A204.1 (cell line): ENCODE data around the gene SLC17A6.

Source experiments
- FAIRE-seq: peaks from 2 replicates; lab custom pipeline; 2012; peaks lifted over from hg19 to GRCh38; lab: Jason Lieb, UNC

SLC17A6 gene

DNA sequence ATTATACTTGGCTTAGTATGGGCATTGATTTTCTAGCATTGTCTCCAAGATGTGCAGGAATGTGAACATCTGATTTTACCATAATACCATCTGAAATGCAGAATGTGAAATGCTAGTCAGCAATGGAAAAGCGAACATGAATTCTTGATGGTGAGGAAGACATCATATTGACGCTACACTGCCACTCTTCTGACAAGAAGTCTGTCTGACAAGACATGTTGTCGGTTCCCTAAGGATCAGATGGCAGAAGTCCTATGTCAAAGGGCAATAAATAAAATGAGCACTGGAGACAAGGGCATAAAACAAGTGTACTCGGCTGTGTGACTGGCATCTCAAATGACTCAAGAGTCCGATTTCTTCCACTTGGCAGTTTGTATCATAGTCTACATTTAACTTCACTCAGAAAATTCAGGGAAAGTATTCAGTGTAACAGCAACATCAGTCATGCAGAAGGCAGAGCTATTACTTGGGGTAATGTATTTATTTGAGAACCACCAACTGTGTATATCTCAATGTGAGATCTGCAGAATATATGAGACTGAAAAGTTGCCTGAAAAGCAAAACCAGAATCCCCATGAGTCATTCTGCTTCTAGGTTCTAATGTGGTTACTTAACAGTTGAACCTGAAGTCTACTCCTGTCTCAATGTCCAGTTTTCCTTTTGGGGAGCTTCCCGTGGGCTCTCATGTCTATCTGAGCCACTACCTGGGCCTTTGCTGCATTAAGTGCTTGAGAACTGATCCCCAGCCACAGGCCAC lies 51.5 kb downstream of the SLC17A6 start:
- no peak for FAIRE-seq

DNA sequence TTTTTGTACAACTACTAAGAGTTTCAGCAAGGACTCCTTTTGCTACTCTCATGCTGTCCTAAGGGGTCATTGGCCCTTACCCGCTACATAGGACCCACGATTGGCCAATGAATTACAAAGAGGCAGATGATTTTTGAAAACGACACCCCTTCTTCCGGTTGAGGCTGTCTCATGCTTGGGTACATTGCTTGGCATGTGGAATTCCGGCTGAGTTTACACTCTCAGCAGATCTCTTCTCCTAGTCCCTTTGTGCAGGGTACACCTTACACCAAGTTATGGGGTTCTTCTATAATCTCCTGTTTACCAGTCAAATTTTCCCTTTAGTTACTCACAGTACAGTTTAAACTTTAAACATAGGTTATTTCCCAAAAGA lies 52.1 kb downstream of the SLC17A6 start:
- FAIRE-seq = no peak

DNA sequence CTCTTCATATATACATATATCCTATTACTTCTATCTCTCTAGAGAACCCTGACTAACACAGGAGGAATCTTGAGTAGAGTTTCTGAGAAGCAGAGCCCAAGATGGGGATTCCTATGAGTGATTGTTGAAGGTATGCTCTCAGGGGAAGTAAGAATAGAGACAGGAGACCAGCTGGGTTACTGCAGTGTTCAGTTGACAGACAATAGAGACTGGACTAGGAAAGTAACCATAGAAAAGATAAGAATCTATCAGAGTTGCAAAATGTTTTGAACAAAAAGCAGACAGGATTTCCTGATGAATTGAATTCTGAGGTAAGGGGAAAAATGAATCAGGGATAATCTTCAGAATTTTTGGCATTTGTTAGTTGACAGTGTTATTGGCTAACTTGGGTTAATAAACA lies 54.4 kb downstream of the SLC17A6 start:
- no peak for FAIRE-seq

DNA sequence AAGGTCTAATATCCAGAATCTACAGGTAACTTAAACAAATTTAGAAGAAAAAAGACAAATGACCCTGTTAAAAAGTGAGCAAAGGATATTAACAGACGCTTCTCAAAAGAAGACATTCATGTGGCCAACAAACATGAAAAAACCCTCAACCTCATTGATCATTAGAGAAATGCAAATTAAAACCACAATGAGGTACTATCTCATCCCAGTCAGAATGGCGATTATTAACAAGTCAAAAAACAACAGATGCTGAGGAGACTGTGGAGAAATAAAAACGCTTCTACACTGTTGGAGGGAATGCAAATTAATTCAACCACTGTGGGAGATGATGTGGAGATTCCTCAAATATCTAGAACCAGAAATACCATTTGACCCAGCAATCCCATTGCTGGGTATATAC lies 67.2 kb downstream of the SLC17A6 start:
- no peak for FAIRE-seq

- FAIRE-seq = no peak
Measured at GRCh38 chr11:22407267-22407666, 69.1 kb downstream of the SLC17A6 start.

DNA sequence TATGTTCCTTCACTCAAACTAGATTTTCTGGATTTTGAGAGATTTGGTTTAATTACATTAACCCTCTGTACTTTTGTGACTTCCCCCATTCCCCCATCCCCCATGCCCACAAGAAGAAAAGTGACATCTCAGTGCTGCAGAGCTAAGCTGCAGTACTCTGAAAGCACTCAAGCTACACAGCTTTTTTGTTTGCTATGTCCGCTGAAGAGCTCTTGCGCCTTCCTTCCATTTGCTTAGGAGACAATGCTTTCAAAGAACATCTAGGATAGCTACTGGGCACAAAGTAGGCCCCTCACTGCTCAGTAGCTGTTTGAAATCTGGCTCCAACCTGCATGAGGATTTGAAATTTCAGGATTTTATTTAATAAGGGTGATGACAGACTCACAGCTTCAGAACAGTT lies 69.7 kb downstream of the SLC17A6 start:
- FAIRE-seq = no peak

DNA sequence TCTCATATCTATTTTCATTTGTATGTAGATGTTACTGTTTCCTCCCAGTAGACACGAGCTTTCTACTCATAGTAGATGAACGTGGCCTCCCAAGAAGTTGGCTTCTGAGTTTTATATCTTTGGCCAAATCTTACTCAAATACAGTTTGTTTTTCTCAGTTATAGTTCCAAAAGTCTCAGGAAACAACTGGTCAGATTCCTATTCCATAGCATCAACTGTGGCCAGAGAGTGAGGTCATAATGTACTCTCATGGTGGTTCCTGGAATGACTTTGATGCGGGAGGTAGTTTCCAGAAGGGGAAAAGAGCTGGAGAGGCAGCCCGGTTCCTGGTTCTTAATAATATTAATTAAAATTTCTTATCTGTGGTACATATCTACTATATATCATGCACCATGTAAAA lies 77.3 kb downstream of the SLC17A6 start:
- FAIRE-seq = no peak

DNA sequence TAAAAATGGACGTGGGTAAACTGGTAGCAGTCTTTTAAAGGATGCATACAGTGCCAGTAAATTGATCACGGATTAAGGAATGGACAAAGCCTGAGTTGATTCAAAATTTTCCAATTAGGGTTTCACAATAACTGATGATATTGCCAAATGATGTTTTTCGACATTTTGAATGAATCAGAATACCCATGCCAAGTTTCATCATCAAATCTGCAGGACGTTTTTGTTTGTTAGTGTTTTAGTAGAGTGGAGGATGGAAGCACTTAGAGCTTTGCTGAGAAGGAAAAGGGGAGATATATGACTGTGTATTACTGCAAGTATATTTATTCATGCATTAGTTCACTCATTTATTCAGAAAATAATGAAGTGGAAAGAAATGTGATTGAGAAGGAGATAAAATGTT lies 78.3 kb downstream of the SLC17A6 start:
- no peak for FAIRE-seq

DNA sequence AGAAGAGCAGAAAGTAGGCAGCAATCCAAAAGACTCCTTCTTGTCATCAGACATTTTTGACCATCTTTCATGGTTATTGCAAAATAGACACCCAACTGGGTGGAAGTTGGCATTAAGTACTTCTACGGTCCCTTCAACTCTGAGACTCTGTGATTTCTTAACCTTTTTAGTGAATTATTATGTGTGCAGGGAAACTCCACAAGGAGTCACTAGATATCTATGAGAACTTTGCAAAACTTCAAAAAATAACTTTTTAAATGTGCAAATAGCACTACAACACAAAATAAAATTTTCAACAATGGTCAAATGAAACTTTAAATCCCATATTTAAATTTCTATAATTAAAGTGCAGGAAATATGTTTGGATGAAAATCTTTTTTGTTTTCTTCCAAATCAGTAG lies 88.7 kb downstream of the SLC17A6 start:
- no peak for FAIRE-seq
